CD14-positive monocyte (primary cell): ENCODE data around the gene CAMK1D. TPM values are rescaled to one million over a fixed set of nuclear protein-coding genes. Genes with fewer than 3 reads are reported as not detected.

ENCODE experiments used
- DNase-seq, 3 donors: peaks; one replicate each; pipeline ENCODE4 v3.0.0-alpha.2; 2011 to 2022
- H2AFZ ChIP-seq: 2 replicates; pipeline ENCODE4 v1.6.0; 2012; ENCODE audit warnings: mild to moderate bottlenecking, low read depth, low read length, inconsistent platforms; ENCODE audit not compliant: insufficient read depth, poor library complexity, severe bottlenecking
- H3K27ac ChIP-seq, 2 donors: 1 replicate in 1 of 2; 2 replicates in 1 of 2; pipeline ENCODE4 v1.5.1; 2012 to 2013; ENCODE audit warnings: low read length in 2 of 2, control low read depth in 1 of 2, inconsistent platforms in 1 of 2, low read depth in 1 of 2, mild to moderate bottlenecking in 1 of 2
- H3K27me3 ChIP-seq, 2 donors: one replicate each; pipeline versions ENCODE4 v1.6.0 to v1.6.1; 2011 to 2013; ENCODE audit warnings: low read length in 2 of 2; ENCODE audit not compliant: control insufficient read depth in 2 of 2, insufficient read depth in 2 of 2
- H3K36me3 ChIP-seq, 2 donors: replicated peaks in 1 of 2; 1 replicate in 1 of 2; 2 replicates in 1 of 2; pipeline versions ENCODE4 v1.5.1 to v1.6.1; 2012 to 2013; ENCODE audit warnings: low read length in 2 of 2, control low read depth in 1 of 2, inconsistent platforms in 1 of 2, mild to moderate bottlenecking in 1 of 2; ENCODE audit not compliant: insufficient read depth in 2 of 2, control insufficient read depth in 1 of 2
- H3K4me1 ChIP-seq, 2 donors: 1 replicate in 1 of 2; 2 replicates in 1 of 2; pipeline versions ENCODE4 v1.5.1 to v1.6.1; 2012 to 2013; ENCODE audit warnings: low read length in 2 of 2, control low read depth in 1 of 2, inconsistent platforms in 1 of 2, mild to moderate bottlenecking in 1 of 2, moderate library complexity in 1 of 2; ENCODE audit not compliant: insufficient read depth in 2 of 2, control insufficient read depth in 1 of 2
- H3K4me2 ChIP-seq: replicated peaks from 2 replicates; pipeline ENCODE3; 2012; ENCODE audit warnings: low read length, moderate library complexity, mild to moderate bottlenecking; ENCODE audit not compliant: poor library complexity, severe bottlenecking; ENCODE audit errors: extremely low read depth
- H3K4me3 ChIP-seq, 3 experiments: fragments of 200-600 bp in 1 of 3; sonication (generic) in 1 of 3; replicated peaks in 1 of 3; 1 replicate in 2 of 3; 2 replicates in 1 of 3; pipeline ENCODE4 v1.5.1; 2011 to 2013; ENCODE audit warnings: low read length in 3 of 3, mild to moderate bottlenecking in 3 of 3, control low read depth in 2 of 3, low read depth in 2 of 3, inconsistent platforms in 1 of 3, moderate library complexity in 1 of 3
- H3K79me2 ChIP-seq: 2 replicates; pipeline ENCODE4 v1.6.0; 2012; ENCODE audit warnings: mild to moderate bottlenecking, control low read depth, inconsistent platforms, low read length, moderate library complexity; ENCODE audit not compliant: insufficient read depth
- H3K9ac ChIP-seq: 2 replicates; pipeline ENCODE4 v1.6.0; 2017; ENCODE audit warnings: low read length, mild to moderate bottlenecking; ENCODE audit not compliant: insufficient read depth, poor library complexity, severe bottlenecking
- H3K9me3 ChIP-seq, 2 donors: replicated peaks in 1 of 2; 1 replicate in 1 of 2; 2 replicates in 1 of 2; pipeline versions ENCODE4 v1.5.1 to v1.6.1; 2012 to 2013; ENCODE audit warnings: low read length in 2 of 2, control low read depth in 1 of 2; ENCODE audit not compliant: control insufficient read depth in 1 of 2, insufficient read depth in 1 of 2
- H4K20me1 ChIP-seq: 2 replicates; pipeline ENCODE4 v1.6.0; 2012; ENCODE audit warnings: mild to moderate bottlenecking, low read length, control low read depth, moderate library complexity; ENCODE audit not compliant: insufficient read depth
- H3K27ac Mint-ChIP-seq, 7 donors: one replicate each; pipeline ENCODE4 v1.8.0; 2020; ENCODE audit warnings: mild to moderate bottlenecking in 7 of 7, mixed read lengths in 7 of 7, moderate library complexity in 6 of 7, inconsistent platforms in 2 of 7
- H3K27me3 Mint-ChIP-seq, 3 donors: one replicate each; pipeline ENCODE4 v1.8.0; 2021 to 2022; ENCODE audit warnings: low read depth in 3 of 3, mild to moderate bottlenecking in 3 of 3, mixed read lengths in 3 of 3, moderate library complexity in 3 of 3, inconsistent platforms in 1 of 3
- H3K36me3 Mint-ChIP-seq, 2 donors: one replicate each; pipeline ENCODE4 v1.8.0; 2020; ENCODE audit warnings: mixed read lengths in 2 of 2, inconsistent platforms in 1 of 2, mild to moderate bottlenecking in 1 of 2
- H3K4me1 Mint-ChIP-seq: one replicate; pipeline ENCODE4 v1.8.0; 2020; ENCODE audit warnings: mild to moderate bottlenecking, mixed read lengths
- H3K4me3 Mint-ChIP-seq, 2 donors: one replicate each; pipeline ENCODE4 v1.8.0; 2020; ENCODE audit warnings: mild to moderate bottlenecking in 2 of 2, mixed read lengths in 2 of 2, moderate library complexity in 1 of 2
- H3K9me3 Mint-ChIP-seq, 7 donors: one replicate each; pipeline ENCODE4 v1.8.0; 2020 to 2022; ENCODE audit warnings: mixed read lengths in 7 of 7, mild to moderate bottlenecking in 6 of 7, moderate library complexity in 6 of 7, inconsistent platforms in 2 of 7
- CTCF ChIP-seq: fragments of 200-600 bp; IDR thresholded peaks from one replicate; pipeline ENCODE4 v1.8.0; 2022; ENCODE audit warnings: antibody characterized with exemption, mild to moderate bottlenecking
- WGBS: methylation state at CpG from one replicate; pipeline ENCODE4 v1.1.5; 2013; ENCODE audit warnings: missing lambda C conversion rate; ENCODE audit not compliant: insufficient coverage; 5-methylcytosine and 5-hydroxymethylcytosine counted together
- intact Hi-C, 2 donors: fragments of 100-400 bp; cut with micrococcal nuclease; formaldehyde crosslinking; loops; one replicate each; pipeline versions ENCODE4 v1.15.0 to v1.15.1; 2023
- polyA plus RNA-seq, 3 donors: library from polyadenylated mRNA; depleted of rRNA in 1 of 3; unstranded in 2 of 3; stranded (reverse) in 1 of 3; fragments of 300-500 nt in 2 of 3; fragments of >200 nt in 1 of 3; fragmentation: Illumina TruSeq in 2 of 3; gene quantifications; 1 replicate in 2 of 3; 2 replicates in 1 of 3; pipeline ENCODE4 v1.2.3, GENCODE V29; 2012 to 2021

CAMK1D gene
- polyA plus RNA-seq, 3 donors = 6.7 to 11.8 (median 7.1) TPM

- Mint-ChIP-seq H3K9me3 (peaks cover 2 to 21% (median 15%) of the 10 kb centered on the region in 7 donors), H3K4me3 (no peak overlapping the region), H3K4me1 (peaks cover 4% of the 10 kb centered on the region), H3K36me3 (peaks cover 3% of the 10 kb centered on the region in 2 donors), H3K27me3 (no peaks in the 10 kb centered on the region), H3K27ac (no peak overlapping the region)
- Histone ChIP-seq H3K4me3 (no peak overlapping the region), H3K36me3 (no peaks in the 10 kb centered on the region), H4K20me1 (no peaks in the 10 kb centered on the region), H3K79me2 (no peaks in the 10 kb centered on the region), H3K27ac (no peak overlapping the region), H3K9ac (no peak overlapping the region), H2AFZ (no peak overlapping the region), H3K4me1 (no peaks in the 10 kb centered on the region), H3K4me2 (no peak overlapping the region), H3K27me3 (no peaks in the 10 kb centered on the region), H3K9me3 (peaks cover 0 to 7% of the 10 kb centered on the region in 2 donors)
- no peak for TF ChIP-seq CTCF
- DNase-seq = no peak
- 100% methylated on average over 1 of the region's 3 CpGs for WGBS
- intact Hi-C loops = no loop called here
These were observed 351.2 kb downstream of the CAMK1D start for GRCh38 chr10:12700557-12700874.

GRCh38 chr10:12701696-12702095 lies 352.3 kb downstream of the CAMK1D start:
- Histone ChIP-seq H3K4me2 (no peak overlapping the region), H3K4me1 (no peaks in the 10 kb centered on the region), H3K9ac (no peak overlapping the region), H2AFZ (no peak overlapping the region), H4K20me1 (no peaks in the 10 kb centered on the region), H3K4me3 (no peak overlapping the region), H3K9me3 (peaks cover 0 to 7% of the 10 kb centered on the region in 2 donors), H3K27ac (no peak overlapping the region), H3K27me3 (no peaks in the 10 kb centered on the region), H3K36me3 (no peaks in the 10 kb centered on the region), H3K79me2 (no peaks in the 10 kb centered on the region)
- H3K27me3 Mint-ChIP-seq = no peaks in the 10 kb centered on the region
- peaks cover 3% of the 10 kb centered on the region in 2 donors for H3K36me3 Mint-ChIP-seq
- H3K9me3 Mint-ChIP-seq = peaks cover 2 to 21% (median 15%) of the 10 kb centered on the region in 7 donors
- peaks cover 4% of the 10 kb centered on the region for H3K4me1 Mint-ChIP-seq
- no peak for TF ChIP-seq CTCF
- H3K4me3 Mint-ChIP-seq = no peak overlapping the region
- no CpG with 5 or more reads among the region's 6 CpGs for WGBS
- no peak for DNase-seq
- no peak overlapping the region for H3K27ac Mint-ChIP-seq
- intact Hi-C loops = no loop called here
